HepG2 (cell line): ENCODE results near the gene STK4. TPM values are rescaled to one million over a fixed set of nuclear protein-coding genes. Genes with fewer than 3 reads are reported as not detected.

ENCODE experiments used
- ATAC-seq: fragments of 200-7000 bp; cut with Tn5 transposase; 3 replicates; pipeline ENCODE4 v1.9.1; 2020; ENCODE audit warnings: mild to moderate bottlenecking, moderate library complexity
- BruUV-seq: library from RNA; stranded (reverse); fragments of 400-500 nt; replicated peaks from 2 replicates; lab custom pipeline; 2021; lab: Mats Ljungman, UMichigan
- CTCF ChIA-PET: fragments of 300-600 bp; formaldehyde crosslinking; extraction: SDS; loops from one replicate; lab custom pipeline; 2021; ENCODE audit warnings: low total read pairs, inconsistent platforms, low intra/inter-chr PET ratio; lab: Yijun Ruan, JAX
- POLR2A ChIA-PET: fragments of 350-600 bp; sonication (Branson Sonifier 250); formaldehyde crosslinking; loops from one replicate; lab custom pipeline; 2020; ENCODE audit warnings: antibody characterized with exemption, inconsistent platforms; lab: Yijun Ruan, JAX
- DNase-seq: peaks from one replicate; pipeline ENCODE4 v3.0.0-alpha.2; 2015; ENCODE audit warnings: low spot score
- FAIRE-seq: peaks from 3 replicates; lab custom pipeline; 2011; peaks lifted over from hg19 to GRCh38; lab: Jason Lieb, UNC
- H2AFZ ChIP-seq: one replicate; pipeline ENCODE4 v1.6.1; 2011; ENCODE audit warnings: low read length, inconsistent platforms
- H3K27ac ChIP-seq: fragments of 300-600 bp; 3 replicates; pipeline ENCODE4 v1.8.0; 2011; ENCODE audit warnings: mixed run types, mild to moderate bottlenecking, mixed read lengths, low read length, inconsistent platforms; ENCODE audit not compliant: insufficient read depth; ENCODE audit errors: extremely low read length
- H3K27me3 ChIP-seq, 2 experiments: fragments of 200-600 bp in 1 of 2; 2 replicates in 1 of 2; 3 replicates in 1 of 2; pipeline versions ENCODE4 v1.6.0 to v1.8.0; 2011; ENCODE audit warnings: low read length in 2 of 2, mild to moderate bottlenecking in 2 of 2, moderate library complexity in 2 of 2, inconsistent platforms in 1 of 2; ENCODE audit not compliant: insufficient read depth in 2 of 2, control insufficient read depth in 1 of 2
- H3K36me3 ChIP-seq, 2 experiments: fragments of 200-600 bp in 1 of 2; replicated peaks in 1 of 2; 2 replicates in 1 of 2; 3 replicates in 1 of 2; pipeline versions ENCODE4 v1.5.1 to v1.8.0; 2011; ENCODE audit warnings: low read length in 2 of 2, inconsistent platforms in 1 of 2; ENCODE audit not compliant: insufficient read depth in 2 of 2, control insufficient read depth in 1 of 2
- H3K4me1 ChIP-seq: 2 replicates; pipeline ENCODE4 v1.5.1; 2012; ENCODE audit warnings: low read length, inconsistent platforms; ENCODE audit not compliant: insufficient read depth
- H3K4me2 ChIP-seq: 2 replicates; pipeline ENCODE4 v1.6.0; 2011; ENCODE audit warnings: low read depth, low read length, inconsistent platforms
- H3K4me3 ChIP-seq, 3 experiments: fragments of 200-600 bp in 1 of 3; sonication (generic), shearing (Covaris generic) in 1 of 3; replicated peaks in 1 of 3; 2 replicates each; pipeline ENCODE4 v1.5.1; 2011 to 2016; ENCODE audit warnings: low read length in 3 of 3, inconsistent platforms in 2 of 3, low read depth in 2 of 3, mild to moderate bottlenecking in 2 of 3, control low read depth in 1 of 3, mixed read lengths in 1 of 3; ENCODE audit not compliant: insufficient read depth in 1 of 3
- H3K79me2 ChIP-seq: one replicate; pipeline ENCODE4 v1.6.1; 2011; ENCODE audit warnings: low read length, inconsistent platforms; ENCODE audit not compliant: insufficient read depth
- H3K9ac ChIP-seq: 2 replicates; pipeline ENCODE4 v1.6.0; 2011; ENCODE audit warnings: mild to moderate bottlenecking, low read depth, low read length, inconsistent platforms; ENCODE audit not compliant: insufficient read depth
- H3K9me3 ChIP-seq: 2 replicates; pipeline ENCODE4 v1.5.1; 2012; ENCODE audit warnings: mild to moderate bottlenecking, low read length
- H4K20me1 ChIP-seq: 2 replicates; pipeline ENCODE4 v1.6.0; 2011; ENCODE audit warnings: inconsistent platforms, mild to moderate bottlenecking, low read length, moderate library complexity; ENCODE audit not compliant: insufficient read depth
- AKAP8 ChIP-seq: sonication (generic); formaldehyde crosslinking; IDR thresholded peaks from 2 replicates; pipeline ENCODE4 v1.5.1; 2020; ENCODE audit warnings: mild to moderate bottlenecking, missing genetic modification reagents
- CEBPB ChIP-seq: IDR thresholded peaks from 2 replicates; pipeline ENCODE4 v1.6.1; 2011; ENCODE audit warnings: low read depth, low read length, improper control_type of control experiment, borderline replicate concordance
- CEBPG ChIP-seq: IDR thresholded peaks from 2 replicates; pipeline ENCODE4 v1.6.1; 2016
- HNRNPLL ChIP-seq: fragments of 200-400 bp; formaldehyde crosslinking; IDR thresholded peaks from 2 replicates; pipeline ENCODE4 v1.6.1; 2017; ENCODE audit warnings: mild to moderate bottlenecking, low read depth, low read length; ENCODE audit not compliant: poor library complexity, severe bottlenecking
- MAFF ChIP-seq: IDR thresholded peaks from 2 replicates; pipeline ENCODE4 v1.6.1; 2011; ENCODE audit warnings: low read depth, low read length, improper control_type of control experiment
- MYC ChIP-seq: sonication (generic); formaldehyde crosslinking; IDR thresholded peaks from 2 replicates; pipeline ENCODE4 v1.9.0; 2021; ENCODE audit warnings: missing genetic modification reagents, borderline replicate concordance
- PRMT3 ChIP-seq: sonication (generic); formaldehyde crosslinking; IDR thresholded peaks from 2 replicates; pipeline ENCODE4 v1.8.1; 2022; ENCODE audit warnings: low read depth, mild to moderate bottlenecking, moderate library complexity, missing genetic modification reagents, borderline replicate concordance
- RFX5 ChIP-seq: IDR thresholded peaks from 2 replicates; pipeline ENCODE4 v1.6.1; 2011; ENCODE audit warnings: low read depth, low read length, improper control_type of control experiment
- SNAI1 ChIP-seq: sonication (generic); formaldehyde crosslinking; IDR thresholded peaks from 2 replicates; pipeline ENCODE4 v1.5.0; 2020; ENCODE audit warnings: mild to moderate bottlenecking, missing genetic modification reagents, borderline replicate concordance
- SP5 ChIP-seq: IDR thresholded peaks from 2 replicates; pipeline ENCODE4 v1.6.1; 2016; ENCODE audit warnings: low read depth, borderline replicate concordance
- TP53 ChIP-seq: sonication (generic); formaldehyde crosslinking; conservative IDR thresholded peaks from 2 replicates; pipeline ENCODE4 v1.4.0; 2020; ENCODE audit warnings: missing genetic modification reagents
- ZFYVE20 ChIP-seq: sonication (generic); formaldehyde crosslinking; IDR thresholded peaks from 2 replicates; pipeline ENCODE4 v1.8.0; 2023; ENCODE audit warnings: low read depth, mild to moderate bottlenecking, moderate library complexity, missing genetic modification reagents, borderline replicate concordance
- ZMAT3 ChIP-seq: sonication (generic); formaldehyde crosslinking; conservative IDR thresholded peaks from 2 replicates; pipeline ENCODE4 v1.7.0; 2021; ENCODE audit warnings: missing genetic modification reagents
- ZNF605 ChIP-seq: sonication (generic); formaldehyde crosslinking; IDR thresholded peaks from 2 replicates; pipeline ENCODE4 v1.8.0; 2022; ENCODE audit warnings: mild to moderate bottlenecking, missing genetic modification reagents
- WGBS: methylation state at CpG from one replicate; pipeline ENCODE4 v1.1.6; 2017; ENCODE audit warnings: low lambda C conversion rate; 5-methylcytosine and 5-hydroxymethylcytosine counted together
- in situ Hi-C: cut with HindIII; loops from 2 replicates; pipeline ENCODE4 v1.10.0; 2017; ENCODE audit warnings: low pct_unique_long_range_greater_than_20kb; ENCODE audit not compliant: extremely low pct_ligation_motif_present
- intact Hi-C: fragments of 100-400 bp; cut with micrococcal nuclease; formaldehyde crosslinking; loops from one replicate; pipeline ENCODE4 v1.10.0; 2022; ENCODE audit not compliant: unreplicated experiment
- polyA plus RNA-seq, 8 experiments: library from polyadenylated mRNA; depleted of rRNA in 3 of 8; stranded (reverse) in 7 of 8; unstranded in 1 of 8; fragments of >200 nt; fragmentation: Illumina TruSeq in 4 of 8; extraction: Trizol in 4 of 8; gene quantifications; 2 replicates each; pipeline versions ENCODE4 v1.2.1 to v1.2.3, GENCODE V29; 2011 to 2016; ENCODE audit warnings: low read depth in 4 of 8, missing spikeins in 1 of 8, mixed read lengths in 1 of 8; ENCODE audit not compliant: insufficient read depth in 1 of 8
- total RNA-seq, 5 experiments: library from RNA; depleted of rRNA; stranded (reverse); fragments of >200 nt; fragmentation: Illumina TruSeq; extraction: Trizol; gene quantifications; 2 replicates each; pipeline ENCODE4 v1.2.3, GENCODE V29; 2016; ENCODE audit warnings: low read depth in 1 of 5
- TF ChIP-seq, protein P1 (sequence below): sonication (generic); formaldehyde crosslinking; IDR thresholded peaks from 2 replicates; pipeline ENCODE4 v1.8.1; 2022; ENCODE audit warnings: low read depth, mild to moderate bottlenecking, missing genetic modification reagents

Gene STK4
- total and polyA plus RNA-seq, 2 of the 13 experiments (the other 11 are each of a cell fraction or from before 2014, with no cell fraction given): 25.6 to 38.3 TPM

GRCh38 chr20:45051204-45052060, 85.1 kb downstream of the STK4 start:
- Histone ChIP-seq H3K27me3 (no peaks in the 10 kb centered on the region), H3K4me2 (no peak overlapping the region), H3K36me3 (peaks cover 9 to 19% of the 10 kb centered on the region in 2 experiments; a peak in 4 of 5 replicates), H3K79me2 (no peaks in the 10 kb centered on the region), H3K4me1 (no peaks in the 10 kb centered on the region), H3K9ac (no peak overlapping the region), H3K4me3 (no peak overlapping the region), H3K9me3 (no peaks in the 10 kb centered on the region), H4K20me1 (no peaks in the 10 kb centered on the region), H2AFZ (no peak overlapping the region), H3K27ac (no peak overlapping the region)
- FAIRE-seq (no peak), DNase-seq (no peak), ATAC-seq (no peak)
- ChIA-PET CTCF (no interaction called here), POLR2A (no interaction called here)
- intact Hi-C loops (no loop called here), in situ Hi-C loops (no loop called here)
- peak; percentile 93 for TF ChIP-seq CEBPB
- TF ChIP-seq SNAI1 (CRISPR knock-in tag): no peak
- TF ChIP-seq AKAP8: no peak
- peak; percentile 30; the same call in 1 of the 2 replicates for TF ChIP-seq CEBPG (CRISPR knock-in tag)
- no TSS peak for BruUV-seq
- WGBS: 92% methylated on average over 3 of the region's 3 CpGs

GRCh38 chr20:45052698-45053429, 86.6 kb downstream of the STK4 start:
- CTCF ChIA-PET: no interaction called here
- H3K4me2 ChIP-seq: no peak overlapping the region
- no peaks in the 10 kb centered on the region for H3K9me3 ChIP-seq
- H3K9ac ChIP-seq: no peak overlapping the region
- no peak overlapping the region for H3K4me3 ChIP-seq
- intact Hi-C loops: no loop called here
- in situ Hi-C loops: no loop called here
- no peaks in the 10 kb centered on the region for H3K79me2 ChIP-seq
- POLR2A ChIA-PET: no interaction called here
- BruUV-seq: no TSS peak
- no peaks in the 10 kb centered on the region for H4K20me1 ChIP-seq
- no peak for DNase-seq
- ATAC-seq: no peak
- no peak overlapping the region for H2AFZ ChIP-seq
- no peaks in the 10 kb centered on the region for H3K27me3 ChIP-seq
- H3K27ac ChIP-seq: no peak overlapping the region
- FAIRE-seq: no peak
- no peaks in the 10 kb centered on the region for H3K4me1 ChIP-seq
- 82% methylated on average over 7 of the region's 7 CpGs for WGBS
- peaks cover 13 to 28% of the 10 kb centered on the region in 2 experiments for H3K36me3 ChIP-seq
- TF ChIP-seq RFX5: no peak
- no peak for TF ChIP-seq ZNF605 (CRISPR knock-in tag)
- no peak for TF ChIP-seq ZMAT3
- TF ChIP-seq MYC: no peak
- no peak for TF ChIP-seq TP53 (CRISPR knock-in tag)
- TF ChIP-seq ZFYVE20 (CRISPR knock-in tag): no peak
- no peak for TF ChIP-seq HNRNPLL
- TF ChIP-seq PRMT3 (CRISPR knock-in tag): no peak
- TF ChIP-seq, protein P1, sequence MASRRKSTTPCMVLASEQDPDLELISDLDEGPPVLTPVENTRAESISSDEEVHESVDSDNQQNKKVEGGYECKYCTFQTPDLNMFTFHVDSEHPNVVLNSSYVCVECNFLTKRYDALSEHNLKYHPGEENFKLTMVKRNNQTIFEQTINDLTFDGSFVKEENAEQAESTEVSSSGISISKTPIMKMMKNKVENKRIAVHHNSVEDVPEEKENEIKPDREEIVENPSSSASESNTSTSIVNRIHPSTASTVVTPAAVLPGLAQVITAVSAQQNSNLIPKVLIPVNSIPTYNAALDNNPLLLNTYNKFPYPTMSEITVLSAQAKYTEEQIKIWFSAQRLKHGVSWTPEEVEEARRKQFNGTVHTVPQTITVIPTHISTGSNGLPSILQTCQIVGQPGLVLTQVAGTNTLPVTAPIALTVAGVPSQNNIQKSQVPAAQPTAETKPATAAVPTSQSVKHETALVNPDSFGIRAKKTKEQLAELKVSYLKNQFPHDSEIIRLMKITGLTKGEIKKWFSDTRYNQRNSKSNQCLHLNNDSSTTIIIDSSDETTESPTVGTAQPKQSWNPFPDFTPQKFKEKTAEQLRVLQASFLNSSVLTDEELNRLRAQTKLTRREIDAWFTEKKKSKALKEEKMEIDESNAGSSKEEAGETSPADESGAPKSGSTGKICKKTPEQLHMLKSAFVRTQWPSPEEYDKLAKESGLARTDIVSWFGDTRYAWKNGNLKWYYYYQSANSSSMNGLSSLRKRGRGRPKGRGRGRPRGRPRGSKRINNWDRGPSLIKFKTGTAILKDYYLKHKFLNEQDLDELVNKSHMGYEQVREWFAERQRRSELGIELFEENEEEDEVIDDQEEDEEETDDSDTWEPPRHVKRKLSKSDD (CRISPR knock-in tag): no peak
- no peak for TF ChIP-seq SP5 (CRISPR knock-in tag)
- TF ChIP-seq MAFF: no peak
